Liver (tissue), 3 donors: ENCODE measurements around the gene TLCD3A.

Experiments
- EGR1 ChIP-seq, 2 donors: IDR thresholded peaks; 2 replicates each; pipeline ENCODE4 v1.6.1; 2016 to 2018; ENCODE audit warnings: antibody characterized with exemption in 2 of 2, low read depth in 2 of 2
- GABPA ChIP-seq, 2 donors: IDR thresholded peaks in 1 of 2; conservative IDR thresholded peaks in 1 of 2; 2 replicates each; pipeline ENCODE4 v1.6.1; 2016; ENCODE audit warnings: antibody characterized with exemption in 2 of 2, mild to moderate bottlenecking in 1 of 2, moderate library complexity in 1 of 2
- JUND ChIP-seq, 2 donors: IDR thresholded peaks; 2 replicates each; pipeline ENCODE4 v1.6.1; 2016; ENCODE audit warnings: antibody characterized with exemption in 2 of 2
- RAD21 ChIP-seq, 2 donors: IDR thresholded peaks; 2 replicates each; pipeline ENCODE4 v1.6.1; 2016; ENCODE audit warnings: antibody characterized with exemption in 2 of 2, mild to moderate bottlenecking in 2 of 2
- TAF1 ChIP-seq: conservative IDR thresholded peaks from 2 replicates; pipeline ENCODE4 v1.6.1; 2016; ENCODE audit warnings: antibody characterized with exemption, mild to moderate bottlenecking
- YY1 ChIP-seq: IDR thresholded peaks from 2 replicates; pipeline ENCODE4 v1.6.1; 2016; ENCODE audit warnings: antibody characterized with exemption, mild to moderate bottlenecking
- TF ChIP-seq, protein P1 (sequence below): fragments of 150-350 bp; IDR thresholded peaks from 2 replicates; pipeline ENCODE4 v1.5.1; 2017; ENCODE audit warnings: improper control_type of control experiment, low read depth, low read length; ENCODE audit not compliant: missing input control
- TF ChIP-seq, protein P2 (sequence below): IDR thresholded peaks from 2 replicates; pipeline ENCODE4 v1.6.1; 2016; ENCODE audit warnings: antibody characterized with exemption
- TF ChIP-seq, protein P3 (sequence below): IDR thresholded peaks from 2 replicates; pipeline ENCODE4 v1.6.1; 2016; ENCODE audit warnings: antibody characterized with exemption
- donor health status: healthy.
- donor health status: healthy.

DNA sequence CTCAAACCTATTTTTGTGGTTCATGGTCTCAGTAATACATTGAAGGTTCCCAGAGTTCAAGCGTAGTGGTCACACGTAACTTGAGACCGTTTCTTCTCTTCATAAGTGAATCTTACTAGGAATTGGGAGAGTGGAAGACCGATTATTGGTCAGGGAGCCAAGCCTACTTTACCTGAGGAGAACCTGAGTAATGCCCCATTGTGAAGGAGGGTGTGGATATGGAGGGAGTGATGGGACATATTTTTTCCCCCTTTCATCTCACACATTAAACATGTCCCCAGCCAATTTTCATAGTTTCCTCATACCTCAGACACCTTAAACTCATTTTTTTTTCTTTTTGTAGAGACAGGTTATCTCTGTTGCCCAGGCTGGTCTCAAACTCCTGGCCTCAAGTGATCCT lies 10.7 kb downstream of the TLCD3A start:
- TF ChIP-seq, protein P1, sequence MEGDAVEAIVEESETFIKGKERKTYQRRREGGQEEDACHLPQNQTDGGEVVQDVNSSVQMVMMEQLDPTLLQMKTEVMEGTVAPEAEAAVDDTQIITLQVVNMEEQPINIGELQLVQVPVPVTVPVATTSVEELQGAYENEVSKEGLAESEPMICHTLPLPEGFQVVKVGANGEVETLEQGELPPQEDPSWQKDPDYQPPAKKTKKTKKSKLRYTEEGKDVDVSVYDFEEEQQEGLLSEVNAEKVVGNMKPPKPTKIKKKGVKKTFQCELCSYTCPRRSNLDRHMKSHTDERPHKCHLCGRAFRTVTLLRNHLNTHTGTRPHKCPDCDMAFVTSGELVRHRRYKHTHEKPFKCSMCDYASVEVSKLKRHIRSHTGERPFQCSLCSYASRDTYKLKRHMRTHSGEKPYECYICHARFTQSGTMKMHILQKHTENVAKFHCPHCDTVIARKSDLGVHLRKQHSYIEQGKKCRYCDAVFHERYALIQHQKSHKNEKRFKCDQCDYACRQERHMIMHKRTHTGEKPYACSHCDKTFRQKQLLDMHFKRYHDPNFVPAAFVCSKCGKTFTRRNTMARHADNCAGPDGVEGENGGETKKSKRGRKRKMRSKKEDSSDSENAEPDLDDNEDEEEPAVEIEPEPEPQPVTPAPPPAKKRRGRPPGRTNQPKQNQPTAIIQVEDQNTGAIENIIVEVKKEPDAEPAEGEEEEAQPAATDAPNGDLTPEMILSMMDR: no peak
- TF ChIP-seq RAD21 (IDR thresholded peaks at IDR 0.05): no peak
- TF ChIP-seq JUND (IDR thresholded peaks at IDR 0.05): no peak
- TF ChIP-seq TAF1: no peak
- no peak for TF ChIP-seq GABPA (IDR thresholded peaks at IDR 0.05 in 1 of 2, conservative IDR thresholded peaks at IDR 0.05 in 1 of 2)
- TF ChIP-seq YY1: no peak
- TF ChIP-seq, protein P2, sequence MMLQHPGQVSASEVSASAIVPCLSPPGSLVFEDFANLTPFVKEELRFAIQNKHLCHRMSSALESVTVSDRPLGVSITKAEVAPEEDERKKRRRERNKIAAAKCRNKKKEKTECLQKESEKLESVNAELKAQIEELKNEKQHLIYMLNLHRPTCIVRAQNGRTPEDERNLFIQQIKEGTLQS: no peak
- no peak for TF ChIP-seq EGR1 (IDR thresholded peaks at IDR 0.05; ENCODE audit: low read depth in 2 of 2)
- TF ChIP-seq, protein P3, sequence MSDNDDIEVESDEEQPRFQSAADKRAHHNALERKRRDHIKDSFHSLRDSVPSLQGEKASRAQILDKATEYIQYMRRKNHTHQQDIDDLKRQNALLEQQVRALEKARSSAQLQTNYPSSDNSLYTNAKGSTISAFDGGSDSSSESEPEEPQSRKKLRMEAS: no peak
